NCI-H1436 (cell line): Measurements from ENCODE around the gene SRPX2.

Experiments
- DNase-seq: peaks from one replicate; lab custom pipeline; 2025; lab: John Stamatoyannopoulos, UW

Gene SRPX2, protein sequence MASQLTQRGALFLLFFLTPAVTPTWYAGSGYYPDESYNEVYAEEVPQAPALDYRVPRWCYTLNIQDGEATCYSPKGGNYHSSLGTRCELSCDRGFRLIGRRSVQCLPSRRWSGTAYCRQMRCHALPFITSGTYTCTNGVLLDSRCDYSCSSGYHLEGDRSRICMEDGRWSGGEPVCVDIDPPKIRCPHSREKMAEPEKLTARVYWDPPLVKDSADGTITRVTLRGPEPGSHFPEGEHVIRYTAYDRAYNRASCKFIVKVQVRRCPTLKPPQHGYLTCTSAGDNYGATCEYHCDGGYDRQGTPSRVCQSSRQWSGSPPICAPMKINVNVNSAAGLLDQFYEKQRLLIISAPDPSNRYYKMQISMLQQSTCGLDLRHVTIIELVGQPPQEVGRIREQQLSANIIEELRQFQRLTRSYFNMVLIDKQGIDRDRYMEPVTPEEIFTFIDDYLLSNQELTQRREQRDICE

DNA sequence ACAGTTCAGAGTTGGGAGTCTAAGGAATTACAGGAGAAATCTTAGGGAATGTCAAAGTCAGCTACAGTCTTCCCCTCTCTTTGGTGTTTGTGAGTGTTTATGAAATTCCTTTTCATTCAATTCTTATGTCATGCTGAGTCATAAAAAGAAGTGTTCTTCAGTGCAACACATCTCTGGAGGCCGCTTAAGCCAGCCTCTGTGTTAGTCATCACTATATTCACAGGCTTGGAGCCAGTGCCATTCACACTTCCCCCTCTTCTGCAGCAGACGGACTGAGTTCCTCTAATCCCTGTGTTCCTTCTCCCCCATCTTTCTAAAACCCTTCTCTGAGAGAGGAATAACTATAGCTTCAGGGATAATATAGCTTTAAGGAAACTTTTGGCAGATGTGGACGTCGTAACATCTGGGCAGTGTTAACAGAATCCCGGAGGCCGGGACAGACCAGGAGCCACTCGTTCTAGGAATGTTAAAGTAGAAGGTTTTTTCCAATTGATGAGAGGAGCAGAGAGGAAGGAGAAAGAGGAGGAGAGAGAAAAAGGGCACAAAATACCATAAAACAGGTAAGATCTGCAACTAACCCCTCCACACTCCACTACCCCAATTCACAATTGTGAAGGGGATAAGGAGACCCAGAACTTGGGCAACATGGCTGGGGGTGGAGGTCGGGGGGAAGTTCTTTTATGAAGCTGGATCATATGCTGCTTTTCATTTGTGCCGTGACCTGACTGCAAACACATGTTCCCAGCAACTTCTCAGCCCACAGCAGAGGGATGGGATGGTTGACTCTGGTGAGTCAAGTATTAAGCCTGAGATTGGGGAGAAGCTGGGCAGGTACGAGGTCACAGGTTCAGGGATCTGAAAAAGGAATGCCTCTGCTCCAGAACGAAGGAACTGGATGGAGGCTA lies at the start of gene SRPX2:
Gene SRPX2, plus strand, starts transcription at position 244 of the 905 bp plus-strand sequence. CDS start 2,124 bp downstream, outside the sequence.
- no peak for DNase-seq

DNA sequence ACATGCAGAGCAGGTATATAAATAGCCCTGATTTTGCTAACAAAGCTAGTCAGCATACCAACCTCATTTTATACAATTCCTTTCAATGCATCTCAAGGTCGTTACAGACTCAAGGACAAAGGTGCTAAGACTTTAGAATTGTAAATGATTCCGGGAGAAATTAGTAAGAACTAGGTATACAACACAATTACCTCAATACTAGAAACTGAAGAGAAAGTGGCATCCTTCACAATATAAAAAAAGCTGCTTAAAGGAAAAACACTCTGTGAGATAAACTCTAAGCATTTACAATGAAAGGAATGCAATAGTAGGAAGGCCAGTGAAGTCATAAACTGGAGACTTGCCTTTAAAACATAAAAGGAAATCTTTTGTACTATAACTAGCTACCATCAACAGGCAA lies 47.4 kb upstream of the SRPX2 start:
- DNase-seq: no peak

DNA sequence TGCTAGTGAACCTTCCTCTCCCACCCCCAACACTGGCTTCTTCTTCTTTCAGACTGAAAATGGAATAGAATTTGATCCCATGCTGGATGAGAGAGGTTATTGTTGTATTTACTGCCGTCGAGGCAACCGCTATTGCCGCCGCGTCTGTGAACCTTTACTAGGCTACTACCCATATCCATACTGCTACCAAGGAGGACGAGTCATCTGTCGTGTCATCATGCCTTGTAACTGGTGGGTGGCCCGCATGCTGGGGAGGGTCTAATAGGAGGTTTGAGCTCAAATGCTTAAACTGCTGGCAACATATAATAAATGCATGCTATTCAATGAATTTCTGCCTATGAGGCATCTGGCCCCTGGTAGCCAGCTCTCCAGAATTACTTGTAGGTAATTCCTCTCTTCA lies 44.5 kb upstream of the SRPX2 start:
- no peak for DNase-seq

DNA sequence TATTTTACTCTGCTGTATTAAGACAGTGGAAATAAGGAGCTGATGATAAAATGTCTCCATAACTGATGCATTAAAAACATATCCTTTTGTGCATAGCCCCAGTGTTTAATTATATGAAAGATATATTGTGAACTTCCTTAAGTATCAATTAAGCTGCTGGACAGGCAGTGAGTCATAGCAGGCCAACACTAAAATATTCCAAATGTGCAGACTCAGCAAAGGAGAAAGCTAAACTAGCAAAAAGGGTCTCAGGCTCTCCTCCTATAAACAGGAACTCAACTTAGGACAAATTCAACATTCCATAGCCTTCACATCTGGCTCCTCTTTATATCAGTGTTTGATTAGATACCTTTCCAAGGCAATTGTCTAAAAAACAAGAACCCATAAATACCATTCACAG lies 43.7 kb upstream of the SRPX2 start:
- DNase-seq: no peak

DNA sequence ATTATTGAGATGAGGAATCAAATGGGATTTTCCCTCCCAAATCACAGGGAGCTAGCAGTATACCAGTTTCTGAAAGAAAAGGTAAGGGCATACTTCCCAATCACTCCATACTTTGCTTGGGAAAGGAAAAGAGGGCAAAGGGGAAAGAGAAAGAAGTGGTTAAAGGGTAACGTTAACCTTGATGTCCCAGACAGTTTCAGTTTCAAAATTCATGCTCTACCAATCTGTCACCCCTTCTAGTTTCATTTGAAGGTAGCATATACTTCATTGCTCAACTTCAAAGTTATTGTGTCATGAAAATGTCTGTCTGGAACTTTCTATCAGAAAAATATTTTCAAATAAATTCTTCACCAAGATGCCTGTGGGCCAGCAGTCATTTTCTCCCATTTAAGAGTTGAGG lies 43.2 kb upstream of the SRPX2 start:
- DNase-seq: no peak

DNA sequence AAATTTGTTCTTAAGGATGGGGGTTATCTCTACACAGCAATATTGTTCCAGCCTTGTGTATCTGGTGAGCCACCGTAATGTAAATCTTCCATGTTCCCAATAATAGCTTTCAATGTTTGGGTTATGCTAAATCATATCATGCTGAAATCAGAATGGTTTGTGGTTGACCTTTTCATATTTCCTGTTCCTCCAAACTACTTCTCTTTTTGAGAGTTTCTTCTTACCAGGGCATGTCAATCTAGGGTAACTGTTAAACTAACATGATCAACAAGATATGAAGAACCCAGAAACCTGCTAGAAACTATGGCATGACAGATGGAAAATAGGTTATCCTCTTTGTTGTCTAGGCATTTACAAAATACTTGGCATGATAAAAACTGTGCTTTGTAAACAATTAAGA lies 37.2 kb upstream of the SRPX2 start:
- DNase-seq: no peak

DNA sequence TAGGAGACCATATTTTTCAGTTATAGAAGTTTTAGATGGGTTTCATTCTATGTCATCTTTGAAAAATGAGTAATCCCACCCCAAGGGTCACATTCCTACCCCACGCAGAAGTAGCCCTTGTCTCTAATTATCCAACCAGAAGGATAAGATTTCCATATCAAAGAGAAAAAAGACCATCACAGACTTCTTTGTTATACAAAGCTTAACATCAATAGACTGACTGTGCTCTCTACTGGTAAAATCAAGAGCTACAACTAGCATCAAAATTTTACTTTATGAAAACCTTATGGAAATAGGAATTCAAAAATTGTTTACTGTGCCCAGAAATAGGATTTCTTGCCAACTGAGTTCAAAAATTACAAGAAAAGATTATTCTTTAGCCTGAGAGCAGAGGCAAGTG lies 34.4 kb upstream of the SRPX2 start:
- DNase-seq: no peak

DNA sequence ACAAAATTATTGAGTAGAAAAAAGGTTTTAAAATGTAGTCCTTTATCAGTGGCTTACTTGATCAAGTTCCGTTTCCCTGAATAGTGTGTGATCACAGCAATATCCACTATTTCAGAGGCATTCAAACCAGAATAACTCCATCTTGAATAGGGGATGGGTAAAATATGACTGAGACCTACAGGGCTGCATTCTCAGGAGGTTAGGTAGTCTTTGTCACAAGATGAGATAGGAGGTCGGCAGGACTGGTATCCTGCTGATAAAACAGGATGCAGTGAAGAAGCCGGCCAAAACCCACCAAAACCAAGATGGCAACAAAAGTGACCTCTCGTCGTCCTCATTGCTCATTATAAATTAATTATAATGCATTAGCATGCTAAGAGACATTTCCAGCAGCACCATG lies 32.0 kb upstream of the SRPX2 start:
- DNase-seq: no peak

DNA sequence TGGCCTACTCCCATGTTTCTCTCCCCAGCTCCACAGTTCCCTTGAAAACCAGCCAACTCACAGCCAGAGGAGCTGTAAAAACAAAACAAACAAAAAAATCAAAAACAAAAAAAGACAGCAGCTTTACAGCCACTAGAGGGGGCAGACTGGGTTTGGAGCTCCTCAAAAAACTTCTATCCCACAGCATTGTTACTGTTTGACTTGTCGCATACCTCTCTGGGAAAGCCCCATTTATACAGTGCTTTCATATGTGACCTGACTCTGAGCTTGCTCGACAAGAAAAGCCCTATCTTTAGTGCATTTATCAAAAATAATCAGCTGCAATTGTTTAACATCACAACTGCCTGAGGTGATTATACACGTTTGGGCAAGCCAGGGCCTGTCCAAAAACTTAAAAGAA lies 29.0 kb upstream of the SRPX2 start:
- no peak for DNase-seq

DNA sequence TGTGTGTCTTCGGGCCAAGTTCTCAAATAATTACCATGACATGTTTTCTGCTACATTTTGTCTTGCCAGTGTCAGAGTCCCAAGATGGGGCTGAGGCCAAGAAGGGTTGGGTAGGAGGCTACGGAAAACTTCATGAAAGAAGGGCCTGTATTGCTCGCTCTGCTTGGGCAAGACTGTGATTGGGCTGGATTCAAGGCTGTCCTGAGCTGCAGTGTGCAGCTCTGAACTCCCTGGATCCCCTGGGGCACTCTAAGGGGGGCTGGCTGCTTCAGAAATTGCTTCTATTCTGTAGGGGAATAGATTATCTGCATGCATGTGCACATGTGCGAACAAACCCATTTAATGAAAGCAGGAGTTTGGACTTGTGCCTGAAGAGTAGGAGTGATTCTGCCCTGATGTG lies 21.0 kb upstream of the SRPX2 start:
- no peak for DNase-seq

DNA sequence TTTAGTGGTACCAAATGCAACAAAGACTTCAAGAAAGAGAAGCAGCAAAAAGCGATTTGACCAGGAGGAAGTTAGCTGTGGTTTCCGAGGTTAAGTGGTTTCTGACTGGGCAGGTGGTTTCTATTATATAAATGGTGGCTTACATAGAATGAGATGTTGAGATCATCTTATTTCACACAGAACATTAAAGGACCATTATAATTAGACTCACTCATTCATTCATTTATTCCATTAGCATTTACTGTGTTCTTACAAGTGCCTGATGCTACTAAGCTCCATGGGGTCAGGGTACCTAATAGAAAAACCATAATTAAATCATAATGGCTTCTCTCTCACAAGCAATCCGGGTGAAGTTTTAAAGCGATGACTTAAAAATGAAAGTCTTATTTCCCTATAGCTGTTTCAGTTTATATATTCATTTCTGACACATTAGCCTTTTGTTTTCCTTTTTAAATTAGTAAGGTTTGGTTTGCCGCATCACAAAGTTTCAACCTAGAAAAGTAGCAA lies 18.0 kb upstream of the SRPX2 start:
- no peak for DNase-seq

DNA sequence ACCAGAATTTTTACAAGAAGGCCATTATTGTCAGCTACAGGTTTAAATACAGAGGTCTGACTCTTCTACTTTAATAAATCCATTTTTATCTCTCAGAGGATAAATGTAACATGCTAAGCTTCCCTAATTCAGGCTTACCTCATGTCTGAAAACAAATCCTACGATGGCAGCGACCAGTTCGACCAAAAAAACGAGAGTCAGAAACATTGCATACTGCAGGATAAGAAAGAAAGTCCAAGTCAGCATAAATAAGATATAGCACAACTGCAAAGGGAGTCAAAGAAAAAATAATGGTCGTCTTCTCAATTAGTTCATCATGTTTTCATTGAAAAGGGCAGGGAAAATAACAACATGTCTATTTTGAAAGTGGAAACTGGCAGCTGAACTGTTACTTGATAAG lies 9.0 kb upstream of the SRPX2 start:
- no peak for DNase-seq

DNA sequence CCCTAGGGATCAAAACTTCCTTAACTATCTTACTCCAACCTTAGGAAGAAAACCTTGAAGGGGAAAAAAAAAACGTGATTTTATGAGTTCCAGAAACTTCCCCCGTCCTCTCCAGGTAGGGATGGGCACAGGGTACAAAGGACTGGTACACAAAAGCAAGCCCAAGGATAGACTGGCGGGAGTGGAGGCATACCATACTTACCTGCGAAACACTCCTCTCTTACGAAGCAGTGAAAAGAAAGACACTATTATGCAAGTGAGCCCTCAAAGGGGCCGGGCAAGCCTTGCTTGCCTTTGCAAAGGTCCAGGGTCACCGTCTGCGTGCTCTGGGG lies 8.0 kb upstream of the SRPX2 start:
- no peak for DNase-seq

DNA sequence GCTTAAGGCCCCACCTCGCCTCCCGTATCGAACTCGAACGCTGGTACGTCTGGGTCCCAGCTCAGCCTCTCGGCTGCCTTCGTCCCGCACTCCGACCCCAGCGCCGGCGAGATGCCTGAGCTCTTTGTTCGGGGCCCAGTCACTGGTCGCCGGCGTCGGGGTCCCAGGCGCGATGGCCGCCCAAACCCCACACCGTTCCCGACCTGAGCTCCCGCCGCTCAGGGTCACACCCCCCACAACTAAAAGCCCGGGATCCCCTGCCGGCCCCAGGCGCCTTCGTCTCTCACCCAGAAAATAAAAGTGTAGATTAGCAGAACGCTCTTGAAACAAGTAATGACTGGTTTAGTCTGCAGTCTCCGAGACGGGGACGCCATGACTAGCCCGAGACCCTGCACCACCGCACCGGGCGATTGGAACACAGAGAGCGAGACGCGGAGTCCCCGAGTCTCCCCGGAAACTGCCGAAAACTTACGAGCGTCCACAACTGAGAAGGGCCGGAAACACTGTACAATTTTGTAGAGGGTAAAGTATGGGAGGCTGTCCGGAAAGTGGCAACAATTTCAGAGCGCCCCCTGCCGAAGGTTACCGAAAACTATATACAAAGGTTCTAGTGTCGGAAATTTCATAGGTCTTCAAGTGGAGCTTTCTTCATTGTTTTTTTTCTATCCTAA lies 7.5 kb upstream of the SRPX2 start, which contains the start of gene TSPAN6:
Gene TSPAN6, minus strand, starts transcription at position 486 of the 671 bp plus-strand sequence. Its CDS starts 112 bp downstream, at position 374.
- DNase-seq: peak; percentile 84

DNA sequence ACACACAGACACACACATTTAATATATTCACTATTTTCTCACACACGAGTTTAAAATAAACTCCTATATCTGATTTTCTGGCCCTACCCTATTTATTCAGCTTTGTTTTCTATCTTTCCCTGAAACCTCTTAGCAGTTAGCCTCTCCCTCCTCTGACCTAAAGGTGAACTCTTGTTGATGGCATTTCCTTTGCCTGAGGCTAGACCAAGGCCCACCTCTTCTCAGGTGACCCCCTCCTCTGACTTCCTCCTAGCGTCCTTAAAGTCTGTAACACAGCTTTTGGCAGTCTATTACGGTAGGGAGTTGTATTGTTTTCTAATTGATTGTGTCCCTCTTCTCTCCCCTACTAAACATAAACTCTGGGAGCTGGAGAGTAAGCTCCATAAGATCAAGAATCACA lies 1.7 kb upstream of the SRPX2 start:
- DNase-seq: no peak

DNA sequence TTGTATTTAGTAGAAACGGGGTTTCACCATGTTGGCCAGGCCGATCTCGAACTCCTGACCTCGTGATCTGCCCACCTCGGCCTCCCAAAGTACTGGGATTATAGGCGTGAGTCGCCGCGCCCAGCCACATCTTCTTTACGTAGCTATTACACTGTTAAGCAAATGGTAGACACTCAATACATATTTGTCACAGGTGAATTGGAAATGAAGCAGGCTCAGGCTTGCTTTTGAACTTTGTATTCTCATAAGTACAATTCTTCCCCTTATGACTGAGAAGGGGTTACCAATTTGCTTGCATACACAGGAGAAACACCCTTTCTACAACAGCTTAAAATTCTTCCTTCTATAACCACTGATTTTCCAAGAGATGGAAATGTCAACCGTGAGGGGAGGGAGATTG lies 787 bp upstream of the SRPX2 start:
- DNase-seq: no peak

DNA sequence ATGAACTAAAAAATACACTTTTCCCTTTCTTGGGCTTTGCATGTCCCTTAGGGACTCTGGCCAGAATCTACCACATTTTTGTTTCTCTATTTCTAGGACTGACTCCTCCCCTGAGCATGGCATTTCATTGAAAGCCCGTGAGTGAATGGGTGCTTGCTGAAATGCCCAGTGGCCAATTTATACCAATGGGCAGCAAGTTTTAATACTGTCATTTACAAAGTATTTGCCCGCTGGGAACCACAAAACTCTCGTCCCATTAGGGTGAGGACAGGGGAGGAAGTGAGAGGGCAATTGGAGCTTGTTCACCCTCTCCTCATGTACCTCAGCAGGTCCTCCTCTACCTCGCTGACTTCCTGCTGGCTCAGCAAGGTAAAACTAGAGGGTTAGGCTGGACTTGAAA lies 1.1 kb downstream of the SRPX2 start:
- no peak for DNase-seq

DNA sequence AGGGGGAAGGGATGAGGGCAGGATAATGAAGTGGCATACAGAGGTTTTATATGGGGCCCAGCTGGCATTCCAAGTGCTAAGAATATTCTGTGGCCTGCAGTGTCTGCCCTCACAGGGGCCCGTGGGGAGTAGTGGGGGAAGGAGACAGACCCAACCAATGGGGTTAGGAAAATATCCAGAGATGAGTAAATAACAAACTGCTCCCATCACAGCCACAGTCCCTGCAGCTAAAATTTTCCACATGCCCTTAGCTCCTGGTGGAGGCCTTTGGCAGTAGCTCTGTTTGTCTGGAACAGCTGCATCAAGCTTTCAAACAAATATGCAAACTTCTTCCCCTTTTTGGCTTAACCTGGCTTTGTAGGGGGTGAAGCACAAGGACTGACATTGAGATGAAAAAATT lies 3.1 kb downstream of the SRPX2 start:
- no peak for DNase-seq

DNA sequence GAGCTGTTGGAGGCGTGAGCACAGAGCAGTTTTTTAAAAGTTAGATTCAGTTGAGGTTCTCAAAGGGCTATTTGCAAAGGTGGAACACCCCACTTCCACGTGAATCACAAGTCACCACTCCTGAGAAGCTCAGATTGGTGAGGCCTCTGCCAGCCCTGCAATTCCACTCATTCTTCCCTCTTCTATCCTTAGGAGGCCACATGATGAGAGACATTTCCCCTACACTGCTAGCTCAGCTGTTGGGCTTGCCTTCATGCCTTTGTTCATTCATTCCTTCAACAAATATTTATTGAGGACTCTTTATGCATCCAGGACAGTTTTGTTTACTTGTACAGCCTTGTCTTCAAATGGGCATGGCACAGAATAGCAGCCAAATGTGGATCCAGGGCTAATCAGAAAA lies 3.7 kb downstream of the SRPX2 start:
- DNase-seq: no peak

DNA sequence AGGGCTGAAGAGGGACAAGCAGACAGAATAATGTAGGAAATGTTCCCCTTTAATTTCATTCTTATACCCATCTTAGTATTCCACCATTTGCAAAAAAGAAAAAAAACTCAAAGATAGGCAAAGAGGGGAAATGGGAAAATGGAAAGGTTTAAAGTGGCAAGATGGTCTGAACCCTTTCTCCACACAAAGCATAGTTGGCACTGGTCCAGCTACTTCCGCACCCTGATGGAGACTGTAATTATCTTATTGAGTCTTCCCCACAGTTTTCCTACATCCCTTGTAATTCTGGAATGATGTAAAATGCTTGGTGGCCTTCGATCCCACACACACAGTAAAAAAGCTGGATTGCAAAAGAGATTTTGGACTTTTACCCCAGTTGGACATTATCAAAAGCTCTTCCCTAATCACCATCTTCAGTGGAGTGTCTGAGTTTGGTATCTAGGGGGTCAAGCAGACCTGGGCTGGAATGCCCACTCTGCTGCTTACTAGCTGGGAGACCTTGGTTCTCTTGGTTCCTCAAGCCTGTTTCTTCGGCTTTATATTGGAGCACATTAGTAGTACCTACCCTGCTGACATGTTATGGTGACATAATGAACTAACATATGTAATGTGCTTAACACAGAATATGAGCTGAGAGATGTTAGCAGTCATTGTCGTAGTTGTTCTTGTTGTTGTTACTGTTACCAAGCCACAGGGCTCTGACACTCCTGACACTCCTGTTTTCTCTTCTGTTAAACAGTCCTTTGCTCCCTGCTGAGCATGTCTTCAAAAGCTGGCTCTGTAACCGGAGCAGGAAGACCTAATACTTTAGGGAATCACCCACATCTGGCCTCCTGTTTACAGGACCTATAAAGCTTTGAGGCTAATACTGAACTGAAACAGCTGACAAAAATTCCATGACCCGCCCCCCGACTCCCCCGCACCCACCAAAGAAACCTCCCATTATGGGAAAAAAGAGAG lies 4.7 kb downstream of the SRPX2 start:
- no peak for DNase-seq
